Ishikawa (cell line): Measurements from ENCODE around the gene AICDA.

Experiments used
- CEBPB ChIP-seq: IDR thresholded peaks from 2 replicates; pipeline ENCODE4 v1.6.1; 2012
- CREB1 ChIP-seq: IDR thresholded peaks from 2 replicates; pipeline ENCODE4 v1.6.1; 2012; ENCODE audit warnings: low read depth
- EGR1 ChIP-seq: IDR thresholded peaks from 2 replicates; pipeline ENCODE4 v1.6.1; 2012
- EP300 ChIP-seq: IDR thresholded peaks from 2 replicates; pipeline ENCODE4 v1.6.1; 2012; ENCODE audit warnings: borderline replicate concordance
- FOXM1 ChIP-seq: IDR thresholded peaks from 2 replicates; pipeline ENCODE4 v1.6.1; 2012; ENCODE audit warnings: low read depth, borderline replicate concordance
- NFIC ChIP-seq: IDR thresholded peaks from 2 replicates; pipeline ENCODE4 v1.6.1; 2012
- RAD21 ChIP-seq: IDR thresholded peaks from 2 replicates; pipeline ENCODE4 v1.6.1; 2012; ENCODE audit warnings: low read depth
- TAF1 ChIP-seq: IDR thresholded peaks from 2 replicates; pipeline ENCODE4 v1.6.1; 2012; ENCODE audit warnings: low read depth, mild to moderate bottlenecking
- TCF12 ChIP-seq: IDR thresholded peaks from 2 replicates; pipeline ENCODE4 v1.6.1; 2012; ENCODE audit warnings: low read depth
- TEAD4 ChIP-seq: IDR thresholded peaks from 2 replicates; pipeline ENCODE4 v1.6.1; 2012
- YY1 ChIP-seq: IDR thresholded peaks from 2 replicates; pipeline ENCODE4 v1.6.1; 2012; ENCODE audit warnings: low read depth
- ZBTB7A ChIP-seq: IDR thresholded peaks from 2 replicates; pipeline ENCODE4 v1.6.1; 2012; ENCODE audit warnings: low read depth
- TF ChIP-seq, protein P1 (sequence below): IDR thresholded peaks from 2 replicates; pipeline ENCODE4 v1.6.1; 2012; ENCODE audit warnings: low read depth, mild to moderate bottlenecking
- TF ChIP-seq, protein P2 (sequence below): IDR thresholded peaks from 2 replicates; pipeline ENCODE4 v1.6.1; 2012
- TF ChIP-seq, protein P3 (sequence below): IDR thresholded peaks from 2 replicates; pipeline ENCODE4 v1.6.1; 2012

Gene AICDA

DNA sequence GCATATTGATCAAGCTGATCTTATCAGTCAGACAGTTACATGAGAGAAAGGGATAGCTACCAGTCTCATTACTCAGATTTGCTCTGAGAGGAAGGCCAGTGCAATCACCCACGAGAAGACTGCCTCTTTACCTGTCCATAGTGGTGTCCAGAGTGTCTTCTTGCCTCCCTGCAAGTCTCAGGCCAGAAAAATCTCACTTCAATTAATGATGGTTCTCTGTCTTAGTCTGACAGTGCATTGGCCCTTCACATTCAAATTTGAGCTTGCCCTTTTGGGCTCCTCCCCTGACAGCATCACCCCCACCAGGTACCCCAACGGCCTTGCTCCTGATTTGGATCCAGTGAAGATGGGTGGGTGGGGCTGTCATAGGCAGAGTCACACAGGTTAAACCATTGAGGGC is at the start of gene AICDA:
TSS of gene AICDA (minus strand) at position 231 of the 400 bp plus-strand sequence. CDS start at position 139, 92 bp downstream.
- no peak for TF ChIP-seq FOXM1

DNA sequence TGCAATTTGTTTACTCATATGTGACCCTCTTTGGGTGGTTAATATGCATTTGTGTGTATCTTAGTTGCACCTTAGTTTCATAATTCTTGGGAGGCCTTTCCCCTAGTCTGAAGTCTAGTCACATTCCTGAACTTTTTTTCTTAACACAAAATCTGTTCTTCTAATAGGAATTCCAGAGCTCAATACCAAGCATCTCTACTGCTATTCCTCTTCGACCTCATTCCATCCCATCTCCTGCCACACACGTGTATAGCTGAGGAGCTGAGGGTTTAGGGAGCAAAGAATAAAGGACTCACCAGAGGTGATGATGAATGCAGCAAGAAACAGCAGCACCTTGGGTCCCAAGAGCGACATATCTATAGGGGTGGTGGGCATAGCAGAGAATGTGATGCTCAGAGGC is 49.1 kb upstream of the AICDA start:
- TF ChIP-seq EGR1 (no peak), RAD21 (no peak), FOXM1 (no peak), TAF1 (no peak), ZBTB7A (no peak), EP300 (no peak), NFIC (no peak), YY1 (no peak), CREB1 (no peak), TCF12 (no peak), CEBPB (no peak), TEAD4 (no peak)
- TF ChIP-seq, protein P1, sequence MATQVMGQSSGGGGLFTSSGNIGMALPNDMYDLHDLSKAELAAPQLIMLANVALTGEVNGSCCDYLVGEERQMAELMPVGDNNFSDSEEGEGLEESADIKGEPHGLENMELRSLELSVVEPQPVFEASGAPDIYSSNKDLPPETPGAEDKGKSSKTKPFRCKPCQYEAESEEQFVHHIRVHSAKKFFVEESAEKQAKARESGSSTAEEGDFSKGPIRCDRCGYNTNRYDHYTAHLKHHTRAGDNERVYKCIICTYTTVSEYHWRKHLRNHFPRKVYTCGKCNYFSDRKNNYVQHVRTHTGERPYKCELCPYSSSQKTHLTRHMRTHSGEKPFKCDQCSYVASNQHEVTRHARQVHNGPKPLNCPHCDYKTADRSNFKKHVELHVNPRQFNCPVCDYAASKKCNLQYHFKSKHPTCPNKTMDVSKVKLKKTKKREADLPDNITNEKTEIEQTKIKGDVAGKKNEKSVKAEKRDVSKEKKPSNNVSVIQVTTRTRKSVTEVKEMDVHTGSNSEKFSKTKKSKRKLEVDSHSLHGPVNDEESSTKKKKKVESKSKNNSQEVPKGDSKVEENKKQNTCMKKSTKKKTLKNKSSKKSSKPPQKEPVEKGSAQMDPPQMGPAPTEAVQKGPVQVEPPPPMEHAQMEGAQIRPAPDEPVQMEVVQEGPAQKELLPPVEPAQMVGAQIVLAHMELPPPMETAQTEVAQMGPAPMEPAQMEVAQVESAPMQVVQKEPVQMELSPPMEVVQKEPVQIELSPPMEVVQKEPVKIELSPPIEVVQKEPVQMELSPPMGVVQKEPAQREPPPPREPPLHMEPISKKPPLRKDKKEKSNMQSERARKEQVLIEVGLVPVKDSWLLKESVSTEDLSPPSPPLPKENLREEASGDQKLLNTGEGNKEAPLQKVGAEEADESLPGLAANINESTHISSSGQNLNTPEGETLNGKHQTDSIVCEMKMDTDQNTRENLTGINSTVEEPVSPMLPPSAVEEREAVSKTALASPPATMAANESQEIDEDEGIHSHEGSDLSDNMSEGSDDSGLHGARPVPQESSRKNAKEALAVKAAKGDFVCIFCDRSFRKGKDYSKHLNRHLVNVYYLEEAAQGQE, result no peak
- TF ChIP-seq, protein P2, sequence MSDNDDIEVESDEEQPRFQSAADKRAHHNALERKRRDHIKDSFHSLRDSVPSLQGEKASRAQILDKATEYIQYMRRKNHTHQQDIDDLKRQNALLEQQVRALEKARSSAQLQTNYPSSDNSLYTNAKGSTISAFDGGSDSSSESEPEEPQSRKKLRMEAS, result no peak
- TF ChIP-seq, protein P3, sequence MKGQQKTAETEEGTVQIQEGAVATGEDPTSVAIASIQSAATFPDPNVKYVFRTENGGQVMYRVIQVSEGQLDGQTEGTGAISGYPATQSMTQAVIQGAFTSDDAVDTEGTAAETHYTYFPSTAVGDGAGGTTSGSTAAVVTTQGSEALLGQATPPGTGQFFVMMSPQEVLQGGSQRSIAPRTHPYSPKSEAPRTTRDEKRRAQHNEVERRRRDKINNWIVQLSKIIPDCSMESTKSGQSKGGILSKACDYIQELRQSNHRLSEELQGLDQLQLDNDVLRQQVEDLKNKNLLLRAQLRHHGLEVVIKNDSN, result no peak

DNA sequence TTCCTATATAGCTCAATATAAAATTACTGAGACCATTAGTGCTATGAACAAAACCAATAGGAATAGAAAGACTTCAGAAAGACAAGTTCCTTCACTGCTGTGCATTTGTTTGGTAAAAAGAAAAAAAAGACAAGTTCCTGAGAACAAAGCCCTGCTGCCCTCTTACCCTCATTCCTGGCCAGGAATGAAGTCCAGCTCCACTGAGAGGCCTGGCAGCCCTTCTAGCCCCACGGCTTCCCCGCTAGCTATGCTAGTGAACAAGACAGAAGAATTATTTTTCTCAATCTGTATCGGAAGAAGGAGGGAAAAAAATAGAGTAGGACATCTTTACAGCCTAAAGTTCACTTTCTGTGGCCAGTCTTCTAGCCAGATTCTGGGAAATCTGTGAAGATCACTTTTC is 48.4 kb upstream of the AICDA start:
- TF ChIP-seq TCF12 (no peak), FOXM1 (no peak)
- TF ChIP-seq, protein P3, result no peak

DNA sequence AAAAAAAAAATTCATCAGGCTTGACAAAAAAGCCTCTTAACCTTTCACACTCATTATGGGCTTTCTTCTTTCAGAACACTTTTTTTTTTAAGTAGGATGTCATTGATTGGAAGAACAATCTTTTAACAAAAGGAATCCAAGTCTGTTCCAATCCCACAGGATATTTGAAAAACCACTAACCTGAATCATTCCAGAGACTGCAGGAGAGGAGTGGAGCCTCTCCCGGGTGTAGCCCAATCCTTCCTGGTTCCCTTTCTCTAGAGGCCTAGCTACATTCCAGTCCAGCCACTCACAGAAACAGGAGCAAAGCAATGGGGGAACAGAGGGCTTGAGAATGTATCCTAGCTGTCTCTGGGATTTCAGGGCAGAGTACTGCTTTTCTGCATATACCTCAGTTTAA is 45.7 kb upstream of the AICDA start:
- TF ChIP-seq ZBTB7A (no peak), EGR1 (no peak), CEBPB (no peak)

DNA sequence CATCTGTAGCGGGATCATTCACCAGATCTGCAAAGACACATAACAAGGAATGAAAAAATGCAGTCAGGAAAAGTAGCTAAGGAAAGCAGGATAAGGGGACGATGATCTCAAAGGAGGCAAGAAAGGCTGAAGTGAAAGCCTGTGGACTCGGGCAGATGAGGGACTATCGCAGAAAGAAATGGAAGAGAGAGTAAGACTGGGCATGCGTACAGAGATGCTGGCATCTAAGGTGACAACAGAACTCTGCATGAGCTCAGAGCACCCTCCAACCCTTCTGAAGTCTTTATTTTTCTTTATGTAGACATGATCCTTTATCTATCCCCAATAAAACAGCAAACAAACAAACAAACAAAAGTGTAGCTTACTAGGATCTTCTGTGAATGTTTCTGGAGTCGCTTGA is 42.8 kb upstream of the AICDA start:
- no peak for TF ChIP-seq EGR1
- TF ChIP-seq, protein P2, result no peak
- TF ChIP-seq CREB1, result no peak
- TF ChIP-seq ZBTB7A, result no peak
- no peak for TF ChIP-seq TEAD4
- no peak for TF ChIP-seq TAF1
- TF ChIP-seq, protein P3, result no peak

DNA sequence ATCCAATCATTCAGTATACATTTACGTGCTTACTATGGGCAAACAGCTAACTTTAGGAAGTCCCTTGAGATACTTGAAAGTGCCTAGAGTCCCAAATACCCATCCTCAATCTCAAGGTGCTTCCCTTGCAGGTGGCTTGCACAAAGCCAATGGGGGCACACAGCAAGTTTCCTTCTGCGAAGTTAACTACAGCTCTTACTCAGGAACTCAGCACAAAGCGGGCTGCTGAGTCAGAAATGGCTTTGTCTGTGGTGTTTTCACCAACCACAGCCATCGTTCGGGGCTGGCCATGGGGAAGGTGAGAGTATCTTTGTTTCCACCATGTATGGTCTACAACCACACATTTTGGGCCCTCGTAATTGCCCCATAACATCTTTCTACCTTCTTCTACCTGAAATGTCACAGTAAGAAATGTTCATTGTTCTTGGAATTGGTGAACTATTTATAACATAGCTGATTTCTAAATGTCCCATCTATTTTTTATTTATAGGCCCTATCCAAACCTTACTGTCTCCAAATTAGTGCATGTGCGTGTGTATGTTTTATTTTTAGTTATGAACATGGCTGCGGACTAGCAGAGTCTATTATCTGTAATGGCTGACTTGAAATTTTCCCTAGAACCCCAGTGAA is 36.0 kb upstream of the AICDA start:
- TF ChIP-seq, protein P1, result no peak
- TF ChIP-seq NFIC (no peak), TCF12 (no peak), TAF1 (no peak), CEBPB (no peak), TEAD4 (no peak), FOXM1 (no peak), ZBTB7A (no peak), RAD21 (no peak), EGR1 (no peak), CREB1 (no peak), YY1 (no peak), EP300 (no peak)
- TF ChIP-seq, protein P3, result no peak
- TF ChIP-seq, protein P2, result no peak
